ENCODE measurements around the gene ZFYVE9. TPM values are rescaled to one million over a fixed set of nuclear protein-coding genes. Genes with fewer than 3 reads are reported as not detected.

ZFYVE9 gene
- total and polyA plus RNA-seq, 12 donors: 3.4 to 28.9 (median 22.2) TPM

GRCh38 chr1:52159033-52159789 lies 17.3 kb downstream of the ZFYVE9 start:
- H3K4me3 ChIP-seq: no peak overlapping the region
- H3K4me1 ChIP-seq (replicated peaks in 1 of 2): peaks cover 0 to 16% of the 10 kb centered on the region in 2 donors
- TF ChIP-seq POLR2A (IDR thresholded peaks at IDR 0.05): no peak
- no peak for TF ChIP-seq CTCF (IDR thresholded peaks at IDR 0.05)
- H3K9me3 ChIP-seq (replicated peaks in 1 of 3): no peaks in the 10 kb centered on the region
- DNase-seq: no peak
- H3K27ac ChIP-seq: no peak overlapping the region
- no peaks in the 10 kb centered on the region for H3K36me3 ChIP-seq (replicated peaks in 1 of 2)
- intact Hi-C loops (cut with DNase I): no loop called here
- 94 to 98% (median 96%) methylated on average over 9 to 10 of the region's 10 CpGs for WGBS, 4 donors
- no peaks in the 10 kb centered on the region for H3K27me3 ChIP-seq

GRCh38 chr1:52162947-52163346 lies 21.1 kb downstream of the ZFYVE9 start:
- TF ChIP-seq CTCF (IDR thresholded peaks at IDR 0.05) (no peak), POLR2A (IDR thresholded peaks at IDR 0.05) (no peak)
- Histone ChIP-seq H3K27ac (no peak overlapping the region), H3K36me3 (replicated peaks in 1 of 2) (no peaks in the 10 kb centered on the region), H3K9me3 (replicated peaks in 1 of 3) (no peaks in the 10 kb centered on the region), H3K4me1 (replicated peaks in 1 of 2) (peaks cover 0 to 13% of the 10 kb centered on the region in 2 donors), H3K4me3 (no peak overlapping the region), H3K27me3 (no peaks in the 10 kb centered on the region)
- no peak for DNase-seq
- 96 to 100% (median 98%) methylated on average over 2 of the region's 2 CpGs for WGBS, 4 donors
- intact Hi-C loops (cut with DNase I): no loop called here

GRCh38 chr1:52164604-52165003 lies 22.7 kb downstream of the ZFYVE9 start:
- Histone ChIP-seq H3K4me3 (no peak overlapping the region), H3K36me3 (replicated peaks in 1 of 2) (no peaks in the 10 kb centered on the region), H3K27ac (no peak overlapping the region), H3K9me3 (replicated peaks in 1 of 3) (no peaks in the 10 kb centered on the region), H3K4me1 (replicated peaks in 1 of 2) (peaks cover 0 to 9% of the 10 kb centered on the region in 2 donors), H3K27me3 (no peaks in the 10 kb centered on the region)
- TF ChIP-seq CTCF (IDR thresholded peaks at IDR 0.05) (no peak), POLR2A (IDR thresholded peaks at IDR 0.05) (no peak)
- WGBS, 4 donors: 88 to 94% (median 91%) methylated on average over 4 of the region's 4 CpGs
- no peak for DNase-seq
- intact Hi-C loops (cut with DNase I): no loop called here

- Histone ChIP-seq H3K4me3 (no peak overlapping the region), H3K27me3 (no peaks in the 10 kb centered on the region), H3K9me3 (replicated peaks in 1 of 3) (no peaks in the 10 kb centered on the region), H3K36me3 (replicated peaks in 1 of 2) (no peaks in the 10 kb centered on the region), H3K27ac (no peak overlapping the region), H3K4me1 (replicated peaks in 1 of 2) (peaks cover 0 to 9% of the 10 kb centered on the region in 2 donors)
- 92 to 96% (median 93%) methylated on average over 6 of the region's 6 CpGs for WGBS, 4 donors
- TF ChIP-seq POLR2A (IDR thresholded peaks at IDR 0.05): no peak
- TF ChIP-seq CTCF (IDR thresholded peaks at IDR 0.05): no peak
- no peak for DNase-seq
- intact Hi-C loops (cut with DNase I): no loop called here
These were observed 25.3 kb downstream of the ZFYVE9 start for GRCh38 chr1:52166996-52167753.

All from adrenal gland (tissue), 12 donors.